GM19463 (cell line): Measurements from ENCODE around the gene ZNF366.
"Not testable (repeated sequence)": the region's sequence is repeated elsewhere in the genome, so short reads cannot be mapped to it uniquely, and the experiment has no call there.

ENCODE experiments used
- ATAC-seq: cut with Tn5 transposase; IDR thresholded peaks from one replicate; pipeline ENCODE4 v1.9.1; 2021; ENCODE audit warnings: mild to moderate bottlenecking, moderate library complexity; ENCODE audit not compliant: unreplicated experiment

Gene ZNF366

GRCh38 chr5:72410688-72411295 is 96.4 kb downstream of the ZNF366 start:
- ATAC-seq: no peak

GRCh38 chr5:72408603-72409002 is 98.6 kb downstream of the ZNF366 start:
- no peak for ATAC-seq

DNA sequence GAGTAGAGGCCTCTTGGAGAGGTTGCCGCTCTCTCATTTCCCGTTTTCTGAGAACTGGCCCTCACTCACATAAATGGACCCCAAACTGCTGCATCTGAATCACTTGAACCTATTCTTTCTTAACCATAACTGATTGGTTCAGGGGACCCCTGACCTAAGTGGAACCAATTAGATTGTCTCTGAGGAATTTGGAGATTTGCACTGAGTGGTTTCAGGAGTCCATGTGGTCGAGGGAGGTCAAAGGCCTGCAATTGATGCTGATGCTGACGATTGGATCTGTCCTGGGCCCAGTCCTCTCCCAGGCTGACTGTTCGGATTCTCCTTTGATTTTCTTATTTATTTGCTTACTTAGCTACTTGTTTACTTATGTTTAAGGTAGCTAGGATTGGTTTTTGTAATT is 99.1 kb downstream of the ZNF366 start:
- no peak for ATAC-seq

DNA sequence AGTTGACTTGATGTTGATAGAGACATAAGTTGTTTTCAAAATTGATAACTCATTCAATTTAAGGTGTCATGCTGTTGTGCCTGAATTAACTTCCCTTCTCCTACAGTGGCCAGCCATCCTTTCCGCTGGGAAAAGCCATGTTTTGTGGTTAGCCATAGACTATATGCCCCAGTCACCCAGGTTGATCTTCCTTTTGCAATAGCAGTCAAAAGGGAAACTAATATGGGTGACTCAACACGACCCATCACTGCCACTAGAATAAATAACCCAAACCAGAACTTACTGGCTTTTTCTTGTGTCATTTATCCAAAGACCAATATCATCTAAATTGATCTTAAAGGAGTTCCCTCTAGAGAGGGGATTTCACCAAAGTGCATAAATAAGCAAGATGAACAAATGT is 99.7 kb downstream of the ZNF366 start:
- ATAC-seq: no peak

DNA sequence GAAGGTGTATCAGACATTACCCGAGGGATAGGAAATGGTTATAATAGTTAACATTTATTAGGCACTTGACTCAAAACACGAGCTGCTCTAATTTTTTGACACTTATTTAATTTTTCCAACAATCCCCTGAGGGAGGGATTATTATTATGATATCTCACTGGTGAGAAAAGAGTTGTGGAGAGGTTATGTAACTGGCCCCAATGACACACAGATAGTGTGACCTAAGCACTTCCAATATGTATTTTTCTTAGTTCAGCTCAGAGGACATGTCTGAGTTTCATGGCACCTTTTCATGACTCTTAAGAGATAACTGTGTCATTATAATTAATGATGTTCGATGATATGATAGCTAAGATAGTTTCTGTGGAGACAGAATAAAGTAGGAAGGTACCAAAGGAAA is 100.1 kb downstream of the ZNF366 start:
- no peak for ATAC-seq

DNA sequence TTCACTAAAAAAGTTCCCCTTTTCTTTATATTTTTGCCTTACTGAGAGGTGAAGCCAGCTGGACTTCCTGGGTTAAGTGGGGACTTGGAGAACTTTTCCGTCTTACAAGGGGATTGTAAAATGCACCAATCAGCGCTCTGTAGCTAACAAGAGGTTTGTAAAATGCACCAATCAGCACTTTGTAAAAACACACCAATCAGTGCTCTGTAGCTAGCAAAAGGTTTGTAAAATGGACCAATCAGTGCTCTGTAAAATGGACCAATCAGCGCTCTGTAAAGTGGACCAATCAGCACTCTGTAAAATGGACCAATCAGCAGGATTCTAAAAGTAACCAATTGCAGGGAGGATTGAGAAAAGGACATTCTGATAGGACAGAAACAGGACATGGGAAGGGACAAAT is 102.4 kb downstream of the ZNF366 start:
- ATAC-seq: not testable (repeated sequence)

DNA sequence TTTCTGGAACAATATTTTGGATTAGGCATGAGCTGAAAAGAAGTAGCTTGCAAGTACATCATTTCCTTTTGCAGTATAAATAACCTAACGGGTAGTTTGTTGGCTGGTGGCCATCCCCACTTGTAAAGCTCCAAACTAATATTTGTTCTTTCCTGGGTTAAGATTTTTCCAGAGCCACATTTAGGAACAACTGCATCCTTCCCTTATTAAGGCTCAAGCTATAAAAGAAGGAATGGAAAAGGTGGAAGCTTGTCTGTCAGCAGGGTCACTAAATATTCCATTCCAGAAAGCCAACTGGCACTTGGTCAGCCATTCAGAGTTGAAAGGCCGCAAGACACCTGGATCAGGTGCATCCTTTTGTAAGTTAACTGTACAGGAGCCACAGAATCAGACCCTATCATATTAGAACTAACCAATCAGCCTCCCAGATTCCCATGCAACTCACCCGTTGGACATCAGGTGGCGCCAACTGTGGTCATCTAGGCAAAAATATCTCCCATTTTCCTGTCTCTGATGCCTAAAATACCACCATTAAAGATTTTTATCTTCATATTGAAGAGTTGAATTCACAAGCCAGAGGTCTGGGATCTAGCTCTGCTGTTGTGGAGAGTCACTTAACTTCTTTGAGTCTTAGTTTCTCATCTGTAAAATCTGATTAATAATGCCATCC is 104.1 kb downstream of the ZNF366 start:
- ATAC-seq: no peak

DNA sequence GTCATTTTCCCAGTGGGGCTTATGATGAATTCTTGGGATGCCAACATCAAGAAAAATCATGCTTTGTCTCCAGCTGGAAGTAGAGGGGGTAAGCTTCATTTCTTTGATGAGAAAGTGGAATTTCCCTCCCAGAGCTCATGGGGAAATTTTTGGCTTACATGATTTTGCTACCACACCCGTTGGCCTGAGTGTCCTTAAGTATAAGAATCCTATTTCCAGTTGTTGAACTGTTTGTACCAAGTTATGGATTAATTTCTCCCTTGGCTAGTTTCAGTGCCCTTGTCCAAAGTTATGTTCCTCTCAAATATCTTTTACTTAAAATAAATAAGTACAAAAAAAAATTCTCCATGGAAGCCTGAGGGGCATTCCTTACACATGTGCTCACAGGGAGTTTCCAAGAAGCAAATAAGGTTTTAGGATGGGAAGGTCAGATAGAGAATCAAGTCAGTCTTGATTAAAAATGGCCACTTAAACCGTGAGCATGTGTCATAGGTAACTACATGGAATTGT is 104.8 kb downstream of the ZNF366 start:
- ATAC-seq: no peak

DNA sequence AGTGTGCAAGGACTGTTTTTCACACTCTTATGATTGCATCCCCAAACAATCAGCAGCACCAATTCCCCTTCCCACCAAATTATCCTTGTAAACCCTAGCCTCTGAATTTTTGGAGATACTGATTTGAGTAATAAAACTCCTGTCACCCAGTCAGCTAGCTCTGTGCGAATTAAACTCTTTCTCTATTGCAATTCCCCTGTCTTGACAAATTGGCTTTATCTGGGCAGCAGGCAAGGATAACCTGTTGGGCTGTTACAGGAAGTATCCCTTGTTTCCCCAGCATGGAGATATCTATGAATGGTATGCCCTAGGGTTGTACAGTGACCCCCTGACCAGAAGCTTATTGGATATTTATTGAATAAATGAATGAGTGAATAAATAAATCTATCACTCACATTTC is 106.3 kb downstream of the ZNF366 start:
- no peak for ATAC-seq

- no peak for ATAC-seq
Measured at GRCh38 chr5:72397836-72398235, 109.4 kb downstream of the ZNF366 start.

- ATAC-seq: no peak
Measured at GRCh38 chr5:72394688-72395087, 112.5 kb downstream of the ZNF366 start.

DNA sequence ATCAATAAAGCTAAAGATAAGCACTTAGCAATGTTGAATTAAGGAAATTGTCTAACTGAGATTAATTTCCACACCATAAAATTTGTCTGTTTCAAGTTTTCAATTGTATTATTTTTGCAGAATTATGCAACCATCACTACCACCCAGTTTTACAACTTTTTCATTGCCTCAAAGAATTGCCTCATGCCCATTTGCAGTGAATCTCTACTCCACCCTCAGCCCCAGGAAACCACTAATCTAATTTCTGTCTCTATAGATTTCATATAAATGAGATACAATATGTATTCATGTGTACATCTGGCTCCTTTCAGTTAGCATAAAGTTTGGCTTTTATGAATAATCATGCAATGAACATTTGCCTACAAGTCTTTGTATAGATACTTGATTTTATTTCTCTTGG is 114.2 kb downstream of the ZNF366 start:
- ATAC-seq: no peak
